GM19452 (cell line): ENCODE results near the gene TNRC6A.

Source experiments
- ATAC-seq: cut with Tn5 transposase; IDR thresholded peaks from one replicate; pipeline ENCODE4 v1.9.1; 2021; ENCODE audit not compliant: unreplicated experiment

Gene TNRC6A

GRCh38 chr16:24755201-24755874, 25.9 kb downstream of the TNRC6A start:
- no peak for ATAC-seq

DNA sequence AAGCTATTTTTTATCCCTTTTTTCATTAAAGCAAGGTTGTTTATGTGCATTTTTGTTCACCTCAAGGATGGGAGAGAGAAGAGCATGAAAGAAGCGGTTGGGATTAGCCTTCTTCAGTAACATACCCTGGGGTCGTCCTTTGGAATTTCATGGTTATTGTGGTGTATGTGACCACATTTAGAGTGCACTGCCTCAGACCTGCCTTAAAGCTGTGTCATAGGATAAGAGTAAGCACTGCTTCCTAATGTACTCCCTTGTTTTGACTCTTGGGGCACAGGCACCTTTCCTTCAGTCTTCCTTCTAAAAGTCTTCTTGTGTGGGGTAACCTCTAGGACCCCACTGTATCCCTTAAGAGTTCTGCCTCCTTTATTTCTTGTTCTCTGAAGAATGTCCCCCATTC, 28.9 kb downstream of the TNRC6A start:
- ATAC-seq, result no peak

GRCh38 chr16:24759006-24759405, 29.6 kb downstream of the TNRC6A start:
- no peak for ATAC-seq

- no peak for ATAC-seq
Measured at GRCh38 chr16:24761526-24761925, 32.1 kb downstream of the TNRC6A start.

DNA sequence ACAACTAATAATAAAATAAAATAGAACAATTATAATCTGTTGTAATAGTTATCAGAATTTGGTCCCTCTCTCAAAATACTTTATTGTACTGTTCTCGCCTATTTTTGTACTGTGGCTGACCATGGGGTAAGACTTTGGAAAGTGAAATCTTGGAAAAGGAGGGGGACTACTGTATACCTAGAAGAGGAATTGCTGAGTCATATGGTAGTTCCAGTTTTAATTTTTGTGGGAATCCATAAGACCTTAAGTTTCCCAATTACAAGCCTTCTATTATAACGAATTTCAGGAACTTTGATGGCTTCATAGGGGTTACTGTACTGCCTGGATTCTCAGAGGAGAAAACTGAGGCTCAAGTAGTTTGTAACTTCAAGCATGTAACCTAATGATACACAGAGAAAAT, 35.5 kb downstream of the TNRC6A start:
- ATAC-seq, result no peak

DNA sequence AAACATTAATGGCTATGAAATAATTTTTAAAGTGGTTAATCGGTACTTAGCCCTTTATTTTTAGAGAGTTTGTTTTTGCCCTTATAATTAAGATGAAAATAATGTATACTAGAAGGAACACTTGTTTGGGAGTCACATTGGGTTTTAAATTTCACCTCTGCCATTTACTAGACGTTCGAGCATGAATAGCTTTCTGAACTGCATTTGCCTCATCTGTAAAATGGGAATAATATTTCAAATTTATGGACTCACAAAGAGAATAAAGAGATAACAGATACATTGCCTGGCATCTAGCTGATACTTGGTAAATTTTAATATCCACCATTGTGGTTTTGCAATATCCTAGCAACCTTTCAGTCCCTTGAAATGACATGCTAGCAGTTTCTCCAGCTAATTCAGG, 36.6 kb downstream of the TNRC6A start:
- no peak for ATAC-seq

GRCh38 chr16:24769806-24770205, 40.4 kb downstream of the TNRC6A start:
- ATAC-seq, result no peak

GRCh38 chr16:24771132-24771778, 41.8 kb downstream of the TNRC6A start:
- ATAC-seq, result no peak

- ATAC-seq, result no peak
Measured at GRCh38 chr16:24771779-24772157, 42.3 kb downstream of the TNRC6A start.

GRCh38 chr16:24773771-24774427, 44.4 kb downstream of the TNRC6A start:
- ATAC-seq, result no peak

DNA sequence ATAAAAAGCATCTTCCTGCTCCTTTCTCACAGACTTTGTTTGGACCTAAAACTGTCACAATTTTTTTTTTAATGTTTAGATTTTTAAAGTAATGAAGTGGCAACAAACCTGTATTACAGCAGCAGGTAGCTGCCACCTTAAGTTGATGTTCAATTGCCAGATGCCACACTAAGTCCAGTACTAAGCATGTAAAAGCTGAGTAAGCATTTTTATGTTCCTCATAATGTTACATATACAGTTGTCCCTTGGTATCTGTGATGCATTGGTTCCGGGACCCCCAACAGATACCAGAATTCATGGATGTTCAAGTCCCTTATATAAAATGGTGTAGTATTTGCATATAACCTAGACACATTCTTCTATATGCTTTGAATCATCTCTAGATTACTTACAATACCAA, 45.1 kb downstream of the TNRC6A start:
- no peak for ATAC-seq

DNA sequence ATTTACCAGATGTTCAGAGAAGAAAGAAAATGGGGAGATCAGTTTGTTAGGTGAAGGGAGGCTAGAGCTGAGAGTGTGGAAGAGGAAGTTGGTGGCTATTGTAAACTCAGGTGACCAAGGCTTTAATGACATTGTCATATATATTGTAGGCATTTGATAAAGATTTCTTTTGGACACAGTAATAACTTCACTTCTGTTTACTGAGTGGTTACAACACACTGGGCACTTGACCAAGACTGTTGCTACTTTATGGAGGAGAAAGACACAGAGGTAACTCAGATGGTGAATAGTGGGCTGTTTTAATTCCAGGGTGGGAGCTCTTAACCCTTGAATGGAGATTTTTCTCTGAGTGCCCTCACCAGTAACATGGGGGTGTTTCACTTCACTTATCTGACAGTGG, 46.0 kb downstream of the TNRC6A start:
- no peak for ATAC-seq

DNA sequence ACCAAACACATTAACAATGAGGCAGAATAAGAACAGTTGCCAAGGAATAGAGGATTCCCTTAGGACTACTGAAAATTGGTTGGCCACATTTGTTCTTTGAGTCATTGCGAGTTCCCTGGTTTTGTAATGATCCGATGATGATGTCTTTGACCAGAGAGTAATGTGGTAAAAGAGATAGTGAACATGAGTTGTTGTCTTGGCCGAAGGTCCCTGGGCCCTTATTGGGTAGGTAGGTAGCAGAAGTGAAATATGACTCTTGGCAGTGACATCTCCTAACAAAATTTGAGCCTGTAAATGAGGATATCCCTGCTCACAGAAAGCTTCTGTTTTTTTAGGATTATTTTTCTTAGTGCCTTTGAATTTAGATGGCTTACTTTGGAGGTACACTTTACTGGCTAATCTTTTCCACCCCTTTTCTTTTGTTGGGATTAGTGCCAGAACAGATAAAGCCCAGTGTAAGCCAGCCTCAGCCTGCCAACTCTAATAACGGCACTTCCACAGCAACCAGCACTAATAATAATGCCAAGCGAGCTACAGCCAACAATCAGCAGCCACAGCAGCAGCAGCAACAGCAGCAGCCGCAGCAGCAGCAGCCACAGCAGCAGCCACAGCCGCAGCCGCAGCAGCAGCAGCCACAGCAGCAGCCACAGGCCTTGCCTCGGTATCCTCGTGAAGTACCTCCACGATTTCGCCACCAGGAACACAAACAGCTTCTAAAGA, 47.2 kb downstream of the TNRC6A start:
- no peak for ATAC-seq

DNA sequence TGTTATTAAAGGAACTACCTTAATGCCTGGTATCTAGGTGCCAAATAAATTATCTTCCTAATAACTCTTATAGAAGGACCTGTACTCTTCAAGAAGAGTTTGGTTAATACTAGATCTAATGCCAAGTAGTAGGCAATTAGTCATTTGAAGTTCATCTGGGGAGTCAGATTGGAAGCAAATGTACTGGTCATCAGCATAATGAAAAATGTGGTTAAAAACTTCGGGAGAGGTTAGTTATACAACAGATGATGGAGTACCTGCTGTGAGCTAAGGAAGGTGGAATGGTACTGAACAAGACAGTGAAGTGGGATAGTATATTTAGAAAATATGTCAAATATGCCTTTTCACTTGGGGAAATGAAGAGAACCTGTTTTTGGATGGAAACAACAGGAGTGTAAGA, 49.2 kb downstream of the TNRC6A start:
- no peak for ATAC-seq

DNA sequence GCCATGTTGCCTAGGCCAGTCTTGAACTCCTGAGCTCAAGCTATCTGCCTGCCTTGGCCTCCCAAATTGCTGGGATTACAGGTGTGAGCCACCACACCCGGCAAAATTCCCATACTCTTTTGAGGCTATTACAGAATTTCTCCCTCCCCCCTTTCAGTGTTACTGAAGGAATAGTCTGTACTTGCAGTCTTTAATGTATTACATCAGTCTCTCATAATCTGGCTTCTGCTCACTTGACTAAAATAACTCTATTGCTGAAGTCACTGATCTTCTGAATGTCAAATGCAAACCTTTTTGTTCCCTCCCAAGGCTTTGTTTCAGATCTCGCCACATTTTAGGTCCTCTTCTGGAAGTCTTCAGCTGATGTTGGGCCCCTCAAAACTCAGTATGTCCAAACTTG, 51.8 kb downstream of the TNRC6A start:
- ATAC-seq, result no peak

GRCh38 chr16:24784121-24784520, 54.7 kb downstream of the TNRC6A start:
- no peak for ATAC-seq

DNA sequence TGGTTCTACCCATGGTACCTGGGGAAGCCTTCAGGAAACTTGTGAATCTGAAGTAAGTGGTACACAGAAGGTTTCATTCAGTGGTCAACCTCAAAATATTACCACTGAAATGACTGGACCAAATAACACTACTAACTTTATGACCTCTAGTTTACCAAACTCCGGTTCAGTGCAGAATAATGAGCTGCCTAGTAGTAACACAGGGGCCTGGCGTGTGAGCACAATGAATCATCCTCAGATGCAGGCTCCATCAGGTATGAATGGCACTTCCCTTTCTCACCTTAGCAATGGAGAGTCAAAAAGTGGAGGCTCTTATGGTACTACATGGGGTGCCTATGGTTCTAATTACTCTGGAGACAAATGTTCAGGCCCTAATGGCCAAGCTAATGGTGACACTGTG, 60.4 kb downstream of the TNRC6A start:
- no peak for ATAC-seq

- no peak for ATAC-seq
Measured at GRCh38 chr16:24800586-24800985, 71.1 kb downstream of the TNRC6A start.

GRCh38 chr16:24801761-24802302, 72.4 kb downstream of the TNRC6A start:
- no peak for ATAC-seq

- no peak for ATAC-seq
Measured at GRCh38 chr16:24805484-24805883, 76.0 kb downstream of the TNRC6A start.

DNA sequence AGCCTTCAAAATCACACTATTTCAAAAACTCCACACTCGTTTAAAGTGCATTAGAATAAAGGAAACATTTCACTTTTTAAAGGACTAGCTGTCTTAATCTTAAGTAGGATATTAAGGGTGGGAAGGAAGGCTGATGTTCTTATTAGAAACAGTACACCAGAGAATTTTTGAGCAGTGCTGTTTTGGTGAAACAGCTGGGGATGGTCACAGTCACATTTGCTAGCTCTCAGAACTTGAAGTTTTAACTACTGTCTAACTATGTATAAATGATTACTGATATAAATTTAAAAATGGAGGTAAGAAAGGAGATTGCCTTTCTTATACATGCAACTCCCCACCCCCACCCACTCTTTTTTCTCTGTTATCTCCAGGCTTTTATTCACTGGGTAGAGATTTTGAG, 77.8 kb downstream of the TNRC6A start:
- ATAC-seq, result no peak
